Measurements from ENCODE around the gene ADGRL3.
A peak's percentile ranks its signal among the peaks of the same experiment; 100 is the strongest.

The ADGRL3 gene

DNA sequence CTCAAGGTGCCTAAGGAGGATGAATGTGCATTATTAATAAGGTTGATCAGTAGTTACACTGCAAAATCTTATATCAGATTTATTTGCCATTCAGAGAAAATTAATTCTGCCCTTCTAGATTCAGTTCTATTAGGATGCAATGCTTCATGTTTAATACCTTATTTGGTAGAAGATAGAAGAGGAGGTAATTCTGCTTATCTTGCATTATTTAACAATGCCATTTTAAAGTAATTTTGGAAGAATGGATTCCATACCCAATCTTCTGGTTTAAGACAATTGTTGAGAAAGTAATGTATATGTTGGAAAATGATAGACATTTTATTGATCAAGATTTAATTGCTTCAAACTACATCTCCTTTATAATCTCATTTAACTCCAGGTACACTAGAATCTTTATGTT is 360.9 kb downstream of the ADGRL3 start:
- ATAC-seq (ENCODE audit: low read depth): no peak

GRCh38 chr4:61571761-61572559 is 371.8 kb downstream of the ADGRL3 start:
- H3K9me3 ChIP-seq (ENCODE audit: severe bottlenecking): no peaks in the 10 kb centered on the region
- H3K4me3 ChIP-seq (ENCODE audit: severe bottlenecking): no peak overlapping the region
- H3K27me3 ChIP-seq (ENCODE audit: insufficient read depth, poor library complexity, severe bottlenecking): no peaks in the 10 kb centered on the region
- no peak overlapping the region for H3K27ac ChIP-seq (ENCODE audit: poor library complexity, severe bottlenecking)
- no peak for DNase-seq (ENCODE audit: low spot score)
- no peaks in the 10 kb centered on the region for H3K36me3 ChIP-seq (ENCODE audit: low read depth)
- H3K4me1 ChIP-seq (ENCODE audit: insufficient read depth, poor library complexity, severe bottlenecking): no peaks in the 10 kb centered on the region
- ATAC-seq (ENCODE audit: low read depth): peak; percentile 52; the same call in 2 of the 3 replicates
- TF ChIP-seq CTCF (IDR thresholded peaks at IDR 0.05; ENCODE audit: poor library complexity, severe bottlenecking): no peak

More for the DNA sequence above, 360.9 kb downstream of the ADGRL3 start:
- no peak overlapping the region for H3K4me3 ChIP-seq (ENCODE audit: severe bottlenecking)
- H3K9me3 ChIP-seq (ENCODE audit: severe bottlenecking): no peaks in the 10 kb centered on the region
- H3K27ac ChIP-seq (ENCODE audit: poor library complexity, severe bottlenecking): no peak overlapping the region
- no peaks in the 10 kb centered on the region for H3K36me3 ChIP-seq (ENCODE audit: low read depth)
- no peak for DNase-seq (ENCODE audit: low spot score)
- no peak for TF ChIP-seq CTCF (IDR thresholded peaks at IDR 0.05; ENCODE audit: poor library complexity, severe bottlenecking)
- H3K27me3 ChIP-seq (ENCODE audit: insufficient read depth, poor library complexity, severe bottlenecking): no peaks in the 10 kb centered on the region
- no peaks in the 10 kb centered on the region for H3K4me1 ChIP-seq (ENCODE audit: insufficient read depth, poor library complexity, severe bottlenecking)

- Histone ChIP-seq H3K36me3 (ENCODE audit: low read depth) (no peaks in the 10 kb centered on the region), H3K4me1 (ENCODE audit: insufficient read depth, poor library complexity, severe bottlenecking) (no peaks in the 10 kb centered on the region), H3K27ac (ENCODE audit: poor library complexity, severe bottlenecking) (no peak overlapping the region), H3K27me3 (ENCODE audit: insufficient read depth, poor library complexity, severe bottlenecking) (no peaks in the 10 kb centered on the region), H3K4me3 (ENCODE audit: severe bottlenecking) (no peak overlapping the region), H3K9me3 (ENCODE audit: severe bottlenecking) (no peaks in the 10 kb centered on the region)
- TF ChIP-seq CTCF (IDR thresholded peaks at IDR 0.05; ENCODE audit: poor library complexity, severe bottlenecking): no peak
- ATAC-seq (ENCODE audit: low read depth) (no peak), DNase-seq (ENCODE audit: low spot score) (no peak)
Measured at GRCh38 chr4:61575796-61576195, 375.7 kb downstream of the ADGRL3 start.

DNA sequence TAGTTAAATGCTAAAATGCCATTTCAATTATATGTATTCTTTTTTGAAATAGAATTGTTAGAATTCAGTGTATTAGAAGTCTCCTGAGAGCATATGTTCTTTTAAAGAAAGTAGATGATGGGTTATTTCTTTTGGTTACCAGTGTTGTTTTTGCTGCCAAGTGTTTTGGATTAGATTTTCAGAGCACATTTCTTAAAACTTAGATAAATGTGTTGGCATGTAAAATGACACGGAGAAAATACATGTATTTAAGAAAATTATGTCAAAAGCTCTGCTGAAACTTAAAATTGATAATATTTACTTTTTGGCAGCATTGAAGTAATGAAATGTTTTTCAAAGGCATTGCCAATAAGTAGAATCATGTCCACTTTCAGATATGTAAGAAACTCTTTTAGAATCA is 379.7 kb downstream of the ADGRL3 start:
- no peak overlapping the region for H3K4me3 ChIP-seq (ENCODE audit: severe bottlenecking)
- no peak for TF ChIP-seq CTCF (IDR thresholded peaks at IDR 0.05; ENCODE audit: poor library complexity, severe bottlenecking)
- H3K36me3 ChIP-seq (ENCODE audit: low read depth): no peaks in the 10 kb centered on the region
- DNase-seq (ENCODE audit: low spot score) (no peak), ATAC-seq (ENCODE audit: low read depth) (no peak)
- no peak overlapping the region for H3K27ac ChIP-seq (ENCODE audit: poor library complexity, severe bottlenecking)
- H3K4me1 ChIP-seq (ENCODE audit: insufficient read depth, poor library complexity, severe bottlenecking): peaks cover 6% of the 10 kb centered on the region
- no peaks in the 10 kb centered on the region for H3K27me3 ChIP-seq (ENCODE audit: insufficient read depth, poor library complexity, severe bottlenecking)
- H3K9me3 ChIP-seq (ENCODE audit: severe bottlenecking): no peaks in the 10 kb centered on the region

- no peak for TF ChIP-seq CTCF (IDR thresholded peaks at IDR 0.05; ENCODE audit: poor library complexity, severe bottlenecking)
Measured at GRCh38 chr4:61580721-61581377, 380.7 kb downstream of the ADGRL3 start.

More at GRCh38 chr4:61580721-61581377, 380.7 kb downstream of the ADGRL3 start:
- Histone ChIP-seq H3K4me3 (ENCODE audit: severe bottlenecking) (no peak overlapping the region), H3K9me3 (ENCODE audit: severe bottlenecking) (no peaks in the 10 kb centered on the region), H3K27me3 (ENCODE audit: insufficient read depth, poor library complexity, severe bottlenecking) (no peaks in the 10 kb centered on the region), H3K36me3 (ENCODE audit: low read depth) (no peaks in the 10 kb centered on the region), H3K27ac (ENCODE audit: poor library complexity, severe bottlenecking) (no peak overlapping the region), H3K4me1 (ENCODE audit: insufficient read depth, poor library complexity, severe bottlenecking) (peaks cover 6% of the 10 kb centered on the region)
- ATAC-seq (ENCODE audit: low read depth): no peak
- no peak for DNase-seq (ENCODE audit: low spot score)

Measured in RWPE2 (cell line).